NCI-H2107 (cell line): ENCODE data around the gene SLC35G4.
"Not testable (repeated sequence)": the region's sequence is repeated elsewhere in the genome, so short reads cannot be mapped to it uniquely, and the experiment has no call there.

ENCODE experiments used
- DNase-seq: peaks from one replicate; lab custom pipeline; 2025; lab: John Stamatoyannopoulos, UW

SLC35G4 gene

DNA sequence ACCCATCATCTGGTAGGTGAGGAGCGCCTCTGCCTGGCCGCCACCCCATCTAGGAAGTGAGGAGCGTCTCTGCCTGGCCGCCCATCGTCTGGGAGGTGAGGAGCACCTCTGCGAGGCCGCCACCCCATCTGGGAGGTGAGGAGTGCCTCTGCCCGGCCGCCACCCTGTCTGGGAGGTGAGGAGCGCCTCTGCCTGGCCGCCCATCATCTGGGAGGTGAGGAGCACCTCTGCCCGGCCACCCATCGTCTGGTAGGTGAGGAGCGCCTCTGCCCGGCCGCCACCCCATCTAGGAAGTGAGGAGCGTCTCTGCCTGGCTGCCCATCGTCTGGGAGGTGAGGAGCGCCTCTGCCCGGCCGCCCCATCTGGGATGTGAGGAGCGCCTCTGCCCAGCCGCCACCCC, 4.2 kb downstream of the SLC35G4 start:
- DNase-seq = not testable (repeated sequence)

GRCh38 chr18:11614042-11614441, 4.6 kb downstream of the SLC35G4 start:
- DNase-seq = not testable (repeated sequence)

- not testable (repeated sequence) for DNase-seq
Observed at GRCh38 chr18:11614981-11615380, 5.6 kb downstream of the SLC35G4 start.

DNA sequence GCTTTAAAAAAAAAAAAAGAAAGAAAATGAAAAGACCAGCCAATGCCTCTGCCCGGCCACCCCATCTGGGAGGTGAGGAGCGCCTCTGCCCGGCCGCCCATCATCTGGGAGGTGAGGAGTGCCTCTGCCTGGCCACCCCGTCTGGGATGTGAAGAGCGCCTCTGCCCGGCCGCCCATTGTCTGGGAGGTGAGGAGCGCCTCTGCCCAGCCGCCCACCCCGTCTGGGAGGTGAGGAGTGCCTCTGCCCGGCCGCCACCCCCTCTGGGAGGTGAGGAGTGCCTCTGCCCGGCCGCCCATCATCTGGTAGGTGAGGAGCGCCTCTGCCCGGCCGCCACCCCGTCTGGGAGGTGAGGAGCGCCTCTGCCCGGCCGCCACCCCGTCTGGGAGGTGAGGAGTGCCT, 37.9 kb downstream of the SLC35G4 start:
- DNase-seq = not testable (repeated sequence)

- not testable (repeated sequence) for DNase-seq
Observed at GRCh38 chr18:11647804-11648203, 38.4 kb downstream of the SLC35G4 start.

DNA sequence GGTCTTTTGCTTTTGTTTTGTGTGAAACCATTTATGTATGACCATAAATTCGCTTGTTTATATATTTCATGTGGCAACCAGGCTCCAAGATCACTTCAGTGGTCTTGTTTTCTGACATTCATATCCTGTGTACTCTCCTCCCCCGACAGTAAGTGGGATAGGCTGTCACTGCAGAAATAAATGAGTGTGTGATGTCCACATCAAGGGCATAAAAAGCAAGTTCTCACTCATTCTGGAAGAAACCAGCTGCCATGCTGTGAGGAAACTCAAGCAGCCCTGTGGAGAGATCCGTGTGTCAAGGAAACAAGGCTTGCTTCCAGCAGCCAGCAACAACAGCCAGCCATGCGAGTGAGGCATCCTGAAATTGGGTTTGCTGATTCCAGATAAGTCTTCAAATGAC, 40.4 kb downstream of the SLC35G4 start:
- no peak for DNase-seq

DNA sequence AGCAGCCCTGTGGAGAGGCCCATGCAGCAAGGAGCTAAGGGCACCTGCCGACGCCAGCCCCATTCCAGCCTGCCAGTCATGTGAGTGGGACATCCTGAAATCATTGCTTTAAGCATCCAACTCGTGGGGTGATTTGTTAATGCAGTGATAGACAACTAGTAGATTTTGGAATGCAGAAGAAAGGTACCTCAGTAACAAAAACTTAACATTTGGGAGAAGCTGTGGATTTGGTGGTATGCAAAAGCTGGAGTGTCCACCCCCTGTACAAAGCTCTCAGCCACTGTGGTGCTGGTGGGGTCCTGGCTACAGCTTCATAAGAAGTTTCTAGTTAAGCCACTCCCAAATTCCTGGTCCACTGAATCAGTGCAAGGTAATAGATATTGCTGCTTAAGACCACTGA, 42.5 kb downstream of the SLC35G4 start:
- DNase-seq = no peak

DNA sequence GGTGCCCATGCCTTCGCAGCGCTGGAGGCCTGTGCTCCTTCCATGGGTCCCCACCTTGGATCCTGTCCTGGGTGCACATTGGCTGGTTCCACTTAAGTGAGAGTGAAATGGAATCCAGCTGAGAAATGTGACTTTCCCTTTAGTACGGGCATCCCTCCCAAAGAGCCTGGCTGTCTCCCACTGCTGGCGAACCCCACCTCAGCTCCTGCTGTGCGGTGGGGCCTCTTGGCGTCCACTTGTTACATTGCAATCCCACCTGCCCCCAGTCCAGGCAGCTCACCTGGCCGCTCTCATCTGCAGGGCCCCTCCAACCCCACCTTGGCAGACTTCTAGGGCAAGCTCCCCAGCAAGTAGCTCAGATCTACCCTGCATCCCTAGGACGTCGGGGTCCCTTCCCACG, 44.1 kb downstream of the SLC35G4 start:
- DNase-seq = no peak

GRCh38 chr18:11654736-11655605, 45.6 kb downstream of the SLC35G4 start:
- peak; percentile 0 for DNase-seq

GRCh38 chr18:11655606-11655932, 46.2 kb downstream of the SLC35G4 start:
- DNase-seq = no peak

DNA sequence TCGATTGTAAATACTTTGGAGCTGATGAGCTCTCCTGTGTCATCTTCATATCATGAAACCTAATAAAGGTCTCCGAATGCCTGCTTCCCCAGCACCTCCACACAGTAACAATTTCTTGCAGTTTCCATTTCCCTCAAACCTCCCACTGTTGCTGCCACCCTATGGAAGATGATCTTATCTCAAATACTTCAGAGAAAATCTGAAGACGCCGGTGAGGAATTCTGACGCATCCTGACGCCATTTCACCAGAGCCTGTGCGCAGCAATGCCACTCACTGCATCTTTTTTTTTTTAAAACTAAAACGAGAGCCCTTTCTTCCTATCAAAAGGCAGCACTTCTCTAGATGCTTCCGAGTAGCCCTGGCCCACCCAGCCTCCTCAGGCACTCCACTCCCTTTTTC, 47.8 kb downstream of the SLC35G4 start:
- no peak for DNase-seq

GRCh38 chr18:11657554-11657953, 48.2 kb downstream of the SLC35G4 start:
- DNase-seq = no peak

GRCh38 chr18:11658019-11658418, 48.6 kb downstream of the SLC35G4 start:
- no peak for DNase-seq

GRCh38 chr18:11658989-11659388, 49.6 kb downstream of the SLC35G4 start:
- no peak for DNase-seq
